DMS 273 treated with DMSO at 0.1 percent for 48 hours (cell line): ENCODE results near the gene JUND.

Source experiments
- DNase-seq: peaks from one replicate; lab custom pipeline; 2025; lab: John Stamatoyannopoulos, UW

Gene JUND

DNA sequence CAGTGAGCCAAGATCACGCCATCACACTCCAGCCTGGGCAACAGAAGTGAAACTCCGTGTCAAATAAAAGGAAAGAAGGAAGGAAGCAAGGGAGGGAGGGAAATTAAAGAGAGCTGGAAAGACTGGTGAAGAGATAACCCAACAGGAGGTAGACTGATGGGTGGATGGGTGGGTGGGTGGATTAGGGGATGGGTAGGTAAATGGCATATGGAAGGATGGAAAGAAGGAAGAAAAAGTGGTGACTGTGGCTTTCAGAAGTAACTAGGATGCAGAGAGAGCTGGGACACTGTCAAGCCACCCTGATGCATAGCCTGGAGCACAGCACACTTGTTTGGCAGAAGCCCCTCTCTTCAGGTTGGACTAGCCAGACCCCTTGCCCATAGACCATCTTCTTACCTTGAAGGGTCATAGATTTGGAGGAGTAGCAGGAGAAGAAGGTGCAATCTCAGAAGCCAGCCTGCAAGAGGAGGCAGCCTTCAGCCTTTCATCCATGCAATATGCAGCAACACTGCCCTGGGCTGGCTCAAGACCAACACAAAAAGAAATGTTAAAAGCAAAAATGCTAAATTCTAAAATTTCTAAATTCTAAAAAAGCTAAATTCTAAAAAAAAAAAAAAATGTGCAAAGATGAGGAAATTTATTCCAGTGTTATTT, 12.2 kb downstream of the JUND start:
- no peak for DNase-seq

GRCh38 chr19:18266771-18267686, 14.4 kb downstream of the JUND start:
- no peak for DNase-seq

DNA sequence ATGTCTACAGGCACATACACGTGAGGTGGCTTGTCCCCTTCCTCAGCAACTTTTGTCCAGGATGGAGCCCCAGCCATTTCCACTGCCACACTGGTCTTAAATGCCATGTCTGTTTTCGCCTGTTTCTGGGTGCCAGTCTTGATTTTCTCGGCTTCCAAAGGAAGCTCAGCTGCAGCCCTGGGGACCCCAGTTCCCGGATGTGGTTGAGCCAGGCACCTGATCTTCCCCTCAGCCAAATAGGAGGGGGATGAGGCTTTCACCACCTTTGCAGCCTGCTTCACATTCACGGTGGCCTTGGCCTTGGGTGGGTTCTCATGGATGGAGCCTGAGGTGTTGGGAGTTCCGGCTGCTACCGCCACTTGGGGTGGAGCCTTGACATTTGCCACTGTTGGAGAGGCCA, 15.8 kb downstream of the JUND start:
- no peak for DNase-seq

DNA sequence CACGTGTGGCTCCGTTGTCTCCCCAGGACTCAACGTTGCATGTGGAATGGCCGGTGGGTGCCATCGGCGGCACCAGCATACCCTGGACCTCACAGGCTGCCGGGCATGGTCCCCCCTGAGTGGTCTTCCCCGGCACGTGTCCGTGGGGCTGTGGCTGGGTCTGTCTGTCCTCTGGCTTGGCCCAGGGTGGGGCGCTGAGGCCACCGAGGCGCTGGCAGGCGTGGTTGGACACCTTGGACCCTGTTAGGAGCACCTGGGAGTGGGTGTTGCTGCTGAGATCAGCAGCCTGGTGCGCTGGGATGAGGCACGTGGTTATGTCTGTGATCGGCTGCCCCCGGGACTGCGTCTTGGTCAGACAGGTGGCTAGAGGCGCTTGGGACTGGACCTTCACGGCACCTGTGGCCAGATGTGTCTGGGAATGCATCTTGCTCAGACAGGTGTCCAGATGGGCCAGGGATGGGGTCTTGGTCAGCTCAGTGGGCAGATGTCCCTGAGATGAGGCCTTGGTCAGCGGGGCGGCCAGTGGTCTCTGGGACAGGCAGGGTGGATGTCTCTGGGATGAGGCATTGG, 16.4 kb downstream of the JUND start:
- DNase-seq = no peak

DNA sequence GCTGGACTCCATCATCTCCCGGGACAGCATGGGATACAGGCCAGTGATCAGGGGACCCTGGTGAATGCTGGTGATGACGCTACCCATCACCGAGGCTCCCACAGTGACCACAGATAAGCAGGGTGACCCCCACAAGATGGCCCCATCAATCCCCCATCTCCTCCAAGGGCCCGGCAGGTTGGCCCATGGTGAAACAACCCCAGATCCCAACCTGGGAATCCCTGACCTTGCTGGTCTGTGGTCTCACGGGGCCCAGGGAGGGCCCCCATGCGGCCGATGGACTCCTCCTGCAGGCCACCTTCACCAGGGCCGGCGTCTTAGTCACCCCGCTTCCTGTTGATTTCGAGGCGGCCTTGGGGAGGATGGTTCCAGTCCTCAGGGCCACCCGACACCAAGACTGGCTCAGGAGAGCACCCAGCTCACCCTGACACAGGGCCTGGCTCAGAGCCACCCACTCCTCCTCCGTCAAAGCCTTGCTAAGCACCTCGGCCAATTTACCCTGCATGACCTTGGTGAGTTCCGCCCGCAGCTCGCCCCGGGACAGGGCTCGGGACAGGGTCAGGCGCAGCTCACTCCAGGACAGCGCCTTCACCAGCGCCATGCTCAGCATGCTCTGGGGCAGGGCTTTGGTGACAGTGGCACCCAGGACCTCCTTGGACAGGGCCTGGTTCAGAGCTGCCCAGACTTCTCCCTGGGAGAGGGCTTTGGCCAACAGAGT, 17.1 kb downstream of the JUND start:
- DNase-seq = no peak

- DNase-seq = no peak
Measured at GRCh38 chr19:18263324-18264136, 17.9 kb downstream of the JUND start.

DNA sequence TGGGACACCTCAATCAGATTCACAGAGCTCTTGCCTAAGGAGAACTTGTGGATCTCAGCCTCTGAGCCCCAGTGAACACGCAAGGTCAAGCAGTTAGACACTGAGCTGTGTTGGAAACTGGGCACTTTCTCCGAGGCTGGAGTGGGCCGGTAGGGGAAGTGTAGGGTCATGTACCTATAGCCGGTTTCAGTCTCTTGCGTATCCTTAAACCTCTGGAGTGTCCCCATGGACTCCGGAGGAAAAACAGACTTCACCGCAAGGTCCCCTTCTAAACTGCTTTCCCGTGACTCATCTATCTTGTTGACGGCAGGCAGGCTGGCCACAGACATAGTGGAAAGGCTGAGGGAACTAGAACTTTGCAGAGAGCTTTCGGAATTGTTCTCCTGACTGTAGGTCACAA, 18.5 kb downstream of the JUND start:
- DNase-seq = no peak

DNA sequence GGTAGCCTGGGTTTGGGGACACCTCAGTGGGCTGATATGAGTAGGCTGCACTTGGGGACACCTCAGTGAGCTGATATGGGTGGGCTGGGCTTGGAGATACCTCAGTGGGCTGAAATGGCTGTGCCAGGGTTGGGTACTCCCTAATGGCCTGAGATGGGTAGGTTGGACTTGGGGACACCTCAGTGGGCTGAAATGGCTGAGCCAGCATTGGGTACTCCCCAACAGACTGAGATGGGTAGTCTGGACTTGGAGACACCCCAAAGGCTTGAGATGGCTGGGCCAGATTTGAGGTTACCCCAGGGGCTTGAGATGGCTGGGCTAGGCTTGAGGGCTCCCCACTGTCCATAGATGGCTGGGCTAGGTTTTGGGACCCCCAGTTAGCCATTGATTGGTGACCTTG, 19.3 kb downstream of the JUND start:
- no peak for DNase-seq

GRCh38 chr19:18261474-18261873, 19.9 kb downstream of the JUND start:
- DNase-seq = no peak

DNA sequence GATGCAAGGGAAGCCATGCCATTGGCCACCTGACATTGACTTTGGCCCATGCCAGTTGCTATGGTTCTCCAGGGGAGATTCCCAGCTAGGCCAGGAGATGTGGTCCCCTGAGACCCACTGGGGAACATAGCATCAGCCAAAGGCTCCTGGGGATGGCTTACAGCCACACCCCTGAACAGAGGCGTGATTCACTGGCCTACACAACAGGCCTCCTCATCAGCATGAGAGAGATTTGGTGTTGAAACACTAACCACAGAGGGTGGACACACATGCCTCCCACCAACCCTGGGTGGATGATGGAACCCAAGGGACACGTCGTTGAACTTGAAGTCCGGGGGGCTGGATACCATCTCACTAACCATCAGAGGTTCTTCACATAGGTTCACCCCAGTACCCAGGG, 21.5 kb downstream of the JUND start:
- DNase-seq = no peak

- no peak for DNase-seq
Measured at GRCh38 chr19:18257503-18258470, 23.6 kb downstream of the JUND start.

DNA sequence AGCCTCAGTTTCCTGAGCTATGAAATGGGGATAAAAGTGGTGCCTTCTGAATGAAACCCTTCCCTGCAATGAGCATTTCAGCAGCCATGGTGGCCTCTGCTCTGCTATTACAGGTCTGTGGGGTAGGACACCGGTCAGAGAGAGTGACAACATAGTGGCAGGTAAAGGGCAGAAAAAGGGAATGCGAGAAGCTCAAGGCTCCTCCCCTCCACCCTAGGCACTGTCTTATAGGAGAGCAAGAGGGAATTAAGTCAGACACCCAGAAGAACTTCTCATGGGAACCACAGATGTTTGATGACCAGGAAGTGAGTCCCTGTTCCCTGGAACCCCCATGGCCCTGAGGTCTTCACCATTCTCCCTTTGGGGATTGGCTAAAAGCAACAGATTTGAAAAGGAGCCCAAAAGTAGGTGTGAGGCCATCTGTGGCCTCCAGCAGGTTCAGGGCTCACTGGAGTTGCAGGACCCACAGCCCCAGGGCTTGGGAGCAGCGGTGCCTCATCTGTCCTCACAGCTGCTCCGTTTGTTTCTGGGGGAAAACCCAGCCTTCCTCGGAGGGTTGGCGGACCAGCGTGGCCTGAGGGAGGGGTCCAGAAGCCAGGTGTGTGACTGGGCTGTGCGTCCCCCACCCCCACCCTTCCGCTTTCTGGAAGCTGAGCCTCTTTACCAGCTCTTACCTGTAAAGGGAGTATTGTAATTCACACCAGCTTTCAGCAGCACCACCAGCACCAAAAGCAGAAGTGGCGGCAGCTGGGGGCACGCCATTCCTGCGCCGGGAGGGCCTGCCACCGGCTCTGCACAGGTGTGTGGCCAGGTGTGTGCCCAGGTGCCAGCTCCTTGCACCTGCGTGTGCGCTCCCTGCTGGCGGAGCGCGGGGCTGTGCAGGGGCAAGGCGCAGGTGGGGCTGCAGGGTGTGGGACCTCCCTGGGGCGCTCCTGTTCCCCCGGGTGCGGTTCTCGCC, 26.6 kb downstream of the JUND start:
- DNase-seq = no peak

GRCh38 chr19:18253716-18254115, 27.7 kb downstream of the JUND start:
- no peak for DNase-seq

DNA sequence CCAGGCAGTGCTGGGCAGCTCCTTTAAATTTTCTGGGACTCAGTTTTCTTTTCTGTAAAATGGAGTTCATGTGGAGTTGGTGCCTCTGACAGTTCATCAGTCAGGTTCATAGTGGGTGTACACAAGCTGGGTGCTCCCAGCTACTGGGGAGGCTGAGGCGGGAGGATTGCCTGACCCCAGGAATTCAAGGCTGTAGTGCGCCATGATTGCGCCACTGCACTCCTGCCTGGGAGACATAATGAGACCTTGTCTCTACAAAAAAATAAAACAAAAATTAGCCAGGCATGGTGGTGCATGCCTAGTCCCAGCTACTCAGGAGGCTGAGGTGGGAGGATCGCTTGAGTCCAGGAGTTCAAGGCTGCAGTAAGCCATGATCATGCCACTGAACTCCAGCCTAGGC, 28.3 kb downstream of the JUND start:
- DNase-seq = no peak

DNA sequence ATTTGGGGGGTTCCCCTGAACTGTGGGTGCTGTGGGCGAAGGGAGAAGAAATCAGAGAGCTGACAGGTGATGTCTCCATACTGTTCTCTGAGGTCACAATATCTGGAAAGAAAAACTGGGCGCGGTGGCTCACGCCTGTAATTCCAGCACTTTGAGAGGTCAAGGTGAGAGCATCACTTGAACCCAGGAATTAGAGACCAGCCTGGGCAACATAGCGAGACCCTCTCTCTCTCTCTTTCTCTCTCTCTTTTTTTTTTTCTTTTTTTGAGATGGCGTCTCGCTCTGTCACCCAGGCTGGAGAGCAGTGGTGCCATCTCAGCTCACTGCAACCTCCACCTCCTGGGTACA, 29.1 kb downstream of the JUND start:
- no peak for DNase-seq

GRCh38 chr19:18251587-18252369, 29.6 kb downstream of the JUND start:
- no peak for DNase-seq

GRCh38 chr19:18249834-18250233, 31.6 kb downstream of the JUND start:
- DNase-seq = no peak

DNA sequence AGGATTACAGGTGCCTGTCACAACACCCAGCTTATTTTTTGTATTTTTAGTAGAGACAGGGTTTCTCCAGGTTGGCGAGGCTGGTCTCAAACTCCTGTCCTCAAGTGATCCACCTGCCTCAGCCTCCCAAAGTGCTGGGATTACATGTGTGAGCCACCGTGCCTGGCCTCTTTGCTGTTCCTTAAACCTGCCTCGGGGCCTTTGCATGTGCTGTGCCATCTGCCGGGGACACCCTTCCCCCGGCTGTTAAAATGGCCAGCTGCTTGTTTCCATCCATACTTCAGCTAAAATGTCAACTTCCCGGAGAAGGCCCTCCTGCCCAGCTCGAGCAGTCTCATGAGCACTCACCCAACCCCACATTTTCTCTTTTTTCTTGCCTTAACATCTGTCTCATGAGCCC, 36.1 kb downstream of the JUND start:
- no peak for DNase-seq

DNA sequence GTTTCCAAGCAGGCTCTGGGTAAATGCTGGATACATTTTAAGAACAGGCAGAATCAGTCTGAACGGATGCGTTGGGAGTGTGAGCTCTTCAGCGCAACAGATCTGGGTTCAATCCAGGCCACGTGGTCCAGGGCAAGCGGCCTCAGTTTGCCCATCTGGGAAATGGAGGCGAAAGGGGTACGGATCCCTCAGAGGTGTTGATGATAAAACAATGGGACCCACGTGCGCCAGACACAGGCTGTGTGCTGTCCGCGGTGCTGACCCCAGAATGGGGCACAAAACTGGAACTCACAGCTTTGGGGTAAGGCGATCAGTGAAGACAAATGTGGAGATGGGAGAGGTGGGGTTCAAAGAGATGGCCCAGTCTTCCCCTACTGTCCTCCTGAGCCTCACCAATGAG, 42.1 kb downstream of the JUND start:
- DNase-seq = no peak
